CD4-positive, alpha-beta T cell treated with Interleukin-2 at 100 ng/mL for 4 hours (primary cell): ENCODE data around the gene HSPA2.

Experiments used
- DNase-seq: peaks from one replicate; pipeline ENCODE4 v3.0.0-alpha.2; 2020; ENCODE audit warnings: low spot score

HSPA2 gene

DNA sequence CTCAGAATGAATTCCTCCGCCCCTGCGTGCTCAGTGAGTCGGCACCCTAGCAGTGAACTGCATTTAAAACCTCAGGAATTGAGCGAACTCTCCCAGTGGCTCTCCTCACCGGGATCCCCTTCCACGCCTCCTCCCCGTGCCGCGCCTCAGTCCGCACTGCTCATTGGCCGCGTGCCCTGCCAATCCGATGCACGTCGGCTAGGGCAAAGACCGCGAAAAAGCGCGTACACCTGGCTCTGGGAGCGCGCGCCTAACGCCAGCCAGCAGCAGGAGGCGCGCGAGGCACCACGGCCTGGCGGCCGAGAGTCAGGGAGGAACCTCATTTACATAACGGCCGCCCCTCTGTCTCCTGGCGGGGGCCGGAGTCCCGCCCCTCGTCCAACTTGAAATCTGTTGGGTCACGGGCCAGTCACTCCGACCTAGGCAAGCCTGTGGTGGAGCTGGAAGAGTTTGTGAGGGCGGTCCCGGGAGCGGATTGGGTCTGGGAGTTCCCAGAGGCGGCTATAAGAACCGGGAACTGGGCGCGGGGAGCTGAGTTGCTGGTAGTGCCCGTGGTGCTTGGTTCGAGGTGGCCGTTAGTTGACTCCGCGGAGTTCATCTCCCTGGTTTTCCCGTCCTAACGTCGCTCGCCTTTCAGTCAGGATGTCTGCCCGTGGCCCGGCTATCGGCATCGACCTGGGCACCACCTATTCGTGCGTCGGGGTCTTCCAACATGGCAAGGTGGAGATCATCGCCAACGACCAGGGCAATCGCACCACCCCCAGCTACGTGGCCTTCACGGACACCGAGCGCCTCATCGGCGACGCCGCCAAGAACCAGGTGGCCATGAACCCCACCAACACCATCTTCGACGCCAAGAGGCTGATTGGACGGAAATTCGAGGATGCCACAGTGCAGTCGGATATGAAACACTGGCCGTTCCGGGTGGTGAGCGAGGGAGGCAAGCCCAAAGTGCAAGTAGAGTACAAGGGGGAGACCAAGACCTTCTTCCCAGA is at the start of gene HSPA2:
HSPA2 (plus strand) TSS at position 534 of the 995 bp plus-strand sequence; CDS start at position 643, 109 bp downstream.
- DNase-seq = peak; percentile 96

DNA sequence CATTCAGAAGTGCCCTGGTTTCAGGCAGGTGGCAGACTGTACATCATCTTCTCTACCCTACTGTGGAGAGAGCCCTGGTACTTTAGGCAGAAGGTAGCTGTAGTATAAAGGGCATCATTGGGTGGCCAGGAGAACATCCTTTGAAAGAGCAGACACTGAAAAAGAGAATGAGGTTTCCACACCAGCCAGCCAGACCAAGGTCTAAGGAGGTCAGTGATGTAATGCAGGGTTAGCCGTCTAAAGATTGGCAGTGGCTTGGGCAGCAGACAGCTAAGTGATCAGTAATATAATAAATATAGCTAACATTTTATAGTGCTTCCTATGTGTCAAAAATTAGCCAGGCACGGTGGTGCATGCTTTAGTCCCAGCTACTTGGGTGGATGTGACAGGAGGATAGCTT is 48.9 kb upstream of the HSPA2 start:
- DNase-seq = no peak

DNA sequence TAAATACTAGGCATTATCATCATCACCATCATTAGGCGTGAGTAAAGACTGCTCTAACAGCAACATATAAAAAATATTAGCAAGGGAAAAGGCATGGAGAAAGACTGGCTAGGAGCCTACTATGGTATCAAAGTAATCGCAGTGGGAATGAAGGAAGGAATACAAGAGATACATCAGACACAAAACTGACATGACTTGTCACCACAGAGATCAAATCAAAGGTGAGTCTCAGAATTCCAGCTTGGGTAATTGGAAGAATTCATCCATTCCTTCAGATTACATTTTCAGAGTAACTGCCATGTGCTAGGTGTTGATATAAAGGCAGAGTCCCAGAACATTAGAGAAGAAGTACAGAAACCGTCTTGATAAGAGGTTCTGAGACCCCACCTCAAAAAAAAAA is 47.1 kb upstream of the HSPA2 start:
- no peak for DNase-seq

DNA sequence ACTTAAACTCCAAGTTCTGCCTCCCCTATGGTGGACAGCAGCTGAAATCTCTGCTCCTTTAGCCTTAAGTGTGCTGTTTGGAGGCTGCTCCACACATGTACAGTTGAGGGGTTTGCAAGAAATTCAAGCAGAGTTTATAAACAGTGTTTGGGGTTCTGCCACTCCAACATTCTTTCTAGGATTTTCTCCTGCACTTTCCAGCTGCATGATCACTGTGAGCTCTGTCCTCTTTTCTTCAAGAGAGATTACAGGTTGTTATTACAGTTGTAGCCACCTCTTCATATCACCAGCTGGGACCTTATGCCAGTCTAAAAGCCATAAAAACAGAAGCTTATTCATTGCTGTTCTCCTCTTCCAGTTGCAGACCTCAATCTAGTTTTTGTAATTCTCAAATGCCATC is 45.3 kb upstream of the HSPA2 start:
- no peak for DNase-seq

DNA sequence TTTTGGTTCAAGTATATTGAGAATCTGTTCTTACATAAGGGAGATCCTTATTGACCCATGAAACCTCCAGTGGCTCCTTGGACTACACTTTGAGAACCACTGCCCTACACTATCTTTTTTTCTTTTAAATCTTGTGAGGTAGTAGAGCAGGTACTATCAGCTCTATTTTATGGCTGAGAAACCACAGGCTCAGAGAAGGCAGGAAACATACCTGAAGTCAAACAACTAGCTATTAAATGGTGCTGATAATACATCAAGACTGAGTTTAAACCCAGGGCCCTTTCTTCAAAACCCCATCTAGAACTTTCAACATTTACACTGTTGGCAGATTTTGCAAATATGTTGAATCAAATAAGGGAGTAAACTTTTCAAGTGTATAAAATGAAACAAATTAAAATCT is 43.8 kb upstream of the HSPA2 start:
- DNase-seq = peak; percentile 12

- DNase-seq = no peak
Measured at GRCh38 chr14:64500088-64500487, 40.5 kb upstream of the HSPA2 start.

DNA sequence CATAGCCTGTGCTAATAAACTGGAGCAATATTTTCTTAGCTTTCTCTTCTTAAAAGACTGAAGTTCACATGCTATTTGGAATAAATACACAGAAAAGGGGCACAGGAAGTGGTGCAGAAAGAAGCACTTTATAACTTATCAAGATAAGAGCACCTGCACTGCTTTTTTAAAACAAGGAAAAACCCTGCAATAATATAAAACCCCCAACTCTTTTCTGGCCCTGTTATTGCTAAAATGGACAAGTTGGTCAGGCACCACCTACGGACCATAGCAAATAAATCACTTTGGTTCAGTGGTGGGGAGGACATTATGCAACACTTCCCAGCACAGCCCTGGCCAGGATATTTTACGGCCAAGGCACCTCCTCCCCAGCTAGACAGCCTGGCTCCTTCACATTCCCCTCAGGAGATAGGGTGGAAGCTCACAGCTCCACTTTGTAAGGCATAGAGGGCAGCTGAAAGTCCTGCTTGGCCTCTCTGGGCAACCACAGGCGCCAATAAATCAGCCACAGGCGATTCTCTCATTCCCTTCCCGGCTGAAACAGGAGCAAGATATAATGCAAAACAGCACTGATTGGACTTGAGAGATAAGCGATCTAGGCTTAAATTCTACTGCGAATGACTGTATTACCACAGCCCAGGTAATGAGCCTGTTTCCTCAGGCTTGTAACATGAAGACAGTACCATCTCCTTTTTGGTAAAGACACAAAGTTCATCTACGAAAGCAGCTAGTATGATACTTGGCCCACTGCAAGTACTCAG is 39.0 kb upstream of the HSPA2 start:
- DNase-seq = peak; percentile 44

- no peak for DNase-seq
Measured at GRCh38 chr14:64502456-64502855, 38.1 kb upstream of the HSPA2 start.

- peak; percentile 41 for DNase-seq
Measured at GRCh38 chr14:64502887-64503433, 37.6 kb upstream of the HSPA2 start.

DNA sequence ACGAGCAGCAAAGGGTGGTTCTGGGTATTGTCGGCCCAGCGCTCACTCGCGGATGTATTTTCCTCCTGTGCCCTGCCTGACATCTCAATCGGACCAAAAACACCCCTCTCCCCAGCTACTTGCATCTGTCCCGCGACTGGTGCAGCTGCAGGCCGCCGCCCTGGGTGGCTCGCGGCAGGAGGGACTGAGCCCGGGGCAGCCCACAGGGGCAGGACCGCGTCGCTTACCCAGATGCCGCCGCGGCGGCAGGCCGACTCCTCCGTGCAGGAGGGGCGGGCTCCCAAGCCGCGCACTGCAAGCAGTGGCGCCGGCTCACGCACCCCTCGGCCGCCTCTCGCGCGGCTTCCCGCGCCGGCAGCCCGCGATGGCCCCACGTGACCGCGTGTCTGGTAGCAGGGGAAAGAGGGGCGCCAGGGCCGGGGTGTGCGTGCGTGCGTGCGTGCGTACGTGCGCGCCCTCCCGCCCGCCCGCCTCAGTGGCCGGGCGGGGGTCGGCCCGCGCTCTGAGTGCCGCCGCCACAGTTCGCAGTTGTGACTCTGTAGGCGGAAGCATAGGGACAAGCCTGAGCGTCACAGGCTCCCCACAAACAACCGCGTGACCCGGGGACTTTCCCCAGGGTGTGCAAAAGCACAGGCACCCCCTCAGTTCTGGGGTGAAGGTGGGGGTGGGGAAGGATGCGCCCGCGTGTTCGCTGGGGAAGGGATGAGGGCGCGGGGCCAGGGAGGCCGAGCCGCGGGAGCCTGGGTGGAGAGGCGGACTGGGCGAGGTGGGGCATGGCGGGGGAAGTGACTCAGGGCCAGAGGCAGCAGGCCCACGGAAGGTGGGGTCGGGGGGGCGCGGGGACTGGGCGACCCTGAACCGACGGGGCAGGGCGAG is 36.9 kb upstream of the HSPA2 start, which contains the start of gene ZBTB25:
ZBTB25 (minus strand) TSS at position 405 of the 876 bp plus-strand sequence. CDS start 13,305 bp downstream, outside the sequence.
- peak; percentile 97 for DNase-seq

- DNase-seq = peak; percentile 83
Measured at GRCh38 chr14:64504310-64504896, 36.1 kb upstream of the HSPA2 start, which contains the start of gene ZBTB1. TSS of gene ZBTB1 (plus strand) at chr14:64504770. CDS start at chr14:64521505, 16,735 bp downstream.

- peak; percentile 86 for DNase-seq
Measured at GRCh38 chr14:64504897-64505794, 35.4 kb upstream of the HSPA2 start.

DNA sequence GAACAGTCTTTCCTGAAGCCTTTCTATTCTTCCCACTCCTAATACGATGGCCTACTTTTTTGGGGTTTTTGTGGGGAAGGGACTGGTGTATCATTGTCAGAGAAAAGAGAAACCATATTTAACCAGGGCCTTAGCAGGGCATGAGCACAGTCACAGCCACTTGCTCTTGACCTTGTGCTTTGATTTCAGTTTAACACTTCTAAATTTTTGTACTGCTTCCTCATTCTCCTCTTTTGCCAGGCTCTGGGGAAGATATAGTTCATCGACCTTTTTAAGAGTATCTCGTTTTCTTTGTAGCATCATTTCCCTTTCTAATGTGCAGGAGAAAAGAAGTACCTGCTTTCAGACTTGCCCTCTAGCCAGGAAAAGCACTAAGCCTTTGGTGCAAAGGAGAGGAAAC is 33.8 kb upstream of the HSPA2 start:
- no peak for DNase-seq

DNA sequence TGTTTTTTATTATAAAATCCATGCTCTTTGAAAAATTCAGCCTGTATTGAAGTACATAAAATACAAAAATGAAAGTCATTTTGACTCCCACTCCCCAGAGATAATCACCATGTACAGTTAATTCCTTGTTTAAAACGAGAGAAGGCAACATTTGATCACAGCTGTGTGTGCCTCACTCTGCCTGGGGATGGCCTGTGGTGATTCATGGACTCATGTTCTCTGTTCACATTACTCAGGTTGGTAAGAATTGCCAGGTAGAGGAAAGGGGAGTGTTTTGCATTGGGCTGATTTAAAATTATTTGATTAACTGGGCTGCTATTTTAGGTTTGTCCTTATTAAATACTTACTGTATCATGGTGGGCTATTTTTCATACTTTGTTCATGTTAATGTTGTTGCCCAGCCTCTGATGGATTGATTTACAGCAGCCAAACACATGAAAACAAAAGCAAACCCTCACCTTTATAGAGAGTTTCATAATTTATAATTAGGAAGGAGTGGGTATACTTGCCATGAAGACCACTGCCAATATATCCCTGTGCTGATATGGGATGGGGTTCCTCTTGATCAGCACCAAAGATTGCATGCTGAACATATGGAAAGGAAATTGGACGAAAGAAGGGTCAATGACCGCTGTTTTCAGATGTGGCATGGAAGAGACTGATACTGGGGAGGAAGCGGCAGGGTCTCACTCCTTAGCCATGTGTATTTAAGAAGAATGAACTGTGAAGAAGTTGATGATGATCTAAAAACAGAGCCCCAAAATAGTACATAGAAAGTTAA is 33.0 kb upstream of the HSPA2 start:
- DNase-seq = peak; percentile 56

- DNase-seq = no peak
Measured at GRCh38 chr14:64508215-64508776, 32.2 kb upstream of the HSPA2 start.

DNA sequence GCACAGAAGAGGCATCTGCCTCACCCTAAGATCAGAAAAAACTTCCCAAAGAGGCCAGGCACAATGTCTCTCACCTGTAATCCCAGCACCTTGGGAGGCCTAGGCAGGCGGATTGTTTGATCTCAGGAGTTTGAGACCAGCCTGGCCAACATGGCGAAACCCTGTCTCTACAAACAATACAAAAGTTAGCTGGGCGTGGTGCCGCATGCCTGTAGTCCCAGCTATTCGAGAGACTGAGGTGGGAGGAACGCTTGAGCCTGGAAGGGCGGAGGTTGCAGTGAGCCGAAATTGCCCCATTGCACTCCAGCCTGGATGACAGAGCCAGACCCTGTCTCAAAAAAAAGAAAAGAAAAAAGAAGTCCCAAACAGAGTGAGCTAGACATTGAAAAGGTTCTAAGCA is 31.5 kb upstream of the HSPA2 start:
- DNase-seq = no peak

DNA sequence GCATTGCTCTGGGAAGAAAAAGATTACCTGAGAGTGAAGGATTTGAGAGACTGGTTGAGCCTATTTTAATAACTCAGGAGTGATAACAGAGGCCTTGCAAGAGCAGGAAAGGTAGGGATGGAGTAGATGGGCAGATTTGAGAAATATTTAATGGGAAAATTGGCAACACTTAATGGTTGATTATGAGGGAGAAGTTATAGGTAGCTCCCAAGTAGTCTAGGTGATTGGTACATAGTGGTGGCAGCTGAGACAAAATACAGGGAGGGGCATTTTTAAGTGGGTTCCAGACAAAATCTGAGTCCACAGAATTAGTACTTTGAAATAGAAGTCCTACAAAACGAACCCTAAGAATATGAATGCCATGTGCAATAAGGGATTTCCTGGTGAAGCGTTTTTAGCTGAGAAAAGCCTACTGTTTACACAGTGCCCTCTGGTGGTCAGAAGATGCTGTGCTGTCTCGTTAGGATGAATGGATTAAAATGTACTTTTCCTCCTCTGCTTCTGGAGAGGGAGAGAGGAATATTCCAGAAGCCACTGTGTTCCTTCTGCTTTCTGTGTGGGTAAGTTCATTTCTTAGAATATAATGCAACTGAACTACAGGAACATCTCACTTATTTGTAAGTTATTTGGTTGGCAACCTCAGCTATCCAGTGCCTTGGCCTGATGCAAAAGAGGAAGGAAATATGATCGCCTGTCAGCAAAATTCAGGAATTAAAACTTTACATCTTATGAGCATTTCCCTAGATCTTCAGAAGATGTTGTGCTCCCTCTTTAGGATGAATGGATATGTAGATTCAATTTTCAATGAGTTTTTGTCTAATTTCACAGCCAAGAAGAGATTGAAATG is 29.5 kb upstream of the HSPA2 start:
- peak; percentile 75 for DNase-seq

- no peak for DNase-seq
Measured at GRCh38 chr14:64513271-64513670, 27.3 kb upstream of the HSPA2 start.
